Measurements from ENCODE around the gene HSD17B4. TPM values are rescaled to one million over a fixed set of nuclear protein-coding genes. Genes with fewer than 3 reads are reported as not detected.
A peak's percentile ranks its signal among the peaks of the same experiment; 100 is the strongest.
"Not testable (repeated sequence)": the region's sequence is repeated elsewhere in the genome, so short reads cannot be mapped to it uniquely, and the experiment has no call there.

HSD17B4 gene
- total RNA-seq, 2 donors from 2014 or later: 168 to 174 TPM

- not testable (repeated sequence) for H3K4me3 ChIP-seq; H3K9me3 ChIP-seq; H3K27ac ChIP-seq; H3K36me3 ChIP-seq; ATAC-seq (ENCODE audit: insufficient number of reproducible peaks, low FRiP score, low read depth); H3K4me1 ChIP-seq (ENCODE audit: control insufficient read depth in 1 of 2, low read depth in 2 of 2); H3K27me3 ChIP-seq (replicated peaks; ENCODE audit: insufficient read depth); DNase-seq (ENCODE audit: low spot score)
Observed at GRCh38 chr5:119432674-119433237, 19.5 kb upstream of the HSD17B4 start.

- no peaks in the 10 kb centered on the region for H3K27me3 ChIP-seq (replicated peaks; ENCODE audit: insufficient read depth)
- no peak overlapping the region for H3K4me3 ChIP-seq
- H3K27ac ChIP-seq: no peak overlapping the region
- DNase-seq (ENCODE audit: low spot score): no peak
- H3K4me1 ChIP-seq (ENCODE audit: control insufficient read depth in 1 of 2, low read depth in 2 of 2): no peaks in the 10 kb centered on the region
- no peaks in the 10 kb centered on the region for H3K36me3 ChIP-seq
- H3K9me3 ChIP-seq: no peaks in the 10 kb centered on the region
- peak; percentile 15 for TF ChIP-seq CTCF (IDR thresholded peaks at IDR 0.05)
- no peak for ATAC-seq (ENCODE audit: insufficient number of reproducible peaks, low FRiP score, low read depth)
Observed at GRCh38 chr5:119435436-119436132, 16.7 kb upstream of the HSD17B4 start.

- not testable (repeated sequence) for DNase-seq (ENCODE audit: low spot score); ATAC-seq (ENCODE audit: insufficient number of reproducible peaks, low FRiP score, low read depth)
Observed at GRCh38 chr5:119437785-119438586, 14.3 kb upstream of the HSD17B4 start.

GRCh38 chr5:119438587-119438917 lies 13.7 kb upstream of the HSD17B4 start:
- not testable (repeated sequence) for H3K9me3 ChIP-seq; H3K27ac ChIP-seq; DNase-seq (ENCODE audit: low spot score); H3K36me3 ChIP-seq; H3K4me1 ChIP-seq (ENCODE audit: control insufficient read depth in 1 of 2, low read depth in 2 of 2); H3K27me3 ChIP-seq (replicated peaks; ENCODE audit: insufficient read depth); ATAC-seq (ENCODE audit: insufficient number of reproducible peaks, low FRiP score, low read depth); H3K4me3 ChIP-seq

More at GRCh38 chr5:119437785-119438586, 14.3 kb upstream of the HSD17B4 start:
- H3K36me3 ChIP-seq; H3K9me3 ChIP-seq; H3K27me3 ChIP-seq (replicated peaks; ENCODE audit: insufficient read depth); H3K27ac ChIP-seq; H3K4me3 ChIP-seq; H3K4me1 ChIP-seq (ENCODE audit: control insufficient read depth in 1 of 2, low read depth in 2 of 2): not testable (repeated sequence)

GRCh38 chr5:119439140-119439631 lies 13.1 kb upstream of the HSD17B4 start:
- no peak for ATAC-seq (ENCODE audit: insufficient number of reproducible peaks, low FRiP score, low read depth)
- no peaks in the 10 kb centered on the region for H3K9me3 ChIP-seq
- peak overlapping the region; percentile 13 for H3K4me3 ChIP-seq
- H3K27me3 ChIP-seq (replicated peaks; ENCODE audit: insufficient read depth): no peaks in the 10 kb centered on the region
- no peak overlapping the region for H3K27ac ChIP-seq
- H3K36me3 ChIP-seq: no peaks in the 10 kb centered on the region
- H3K4me1 ChIP-seq (ENCODE audit: control insufficient read depth in 1 of 2, low read depth in 2 of 2): no peaks in the 10 kb centered on the region
- DNase-seq (ENCODE audit: low spot score): no peak
- no peak for TF ChIP-seq CTCF (IDR thresholded peaks at IDR 0.05)

- not testable (repeated sequence) for H3K27me3 ChIP-seq (replicated peaks; ENCODE audit: insufficient read depth); H3K4me3 ChIP-seq; ATAC-seq (ENCODE audit: insufficient number of reproducible peaks, low FRiP score, low read depth); DNase-seq (ENCODE audit: low spot score); H3K4me1 ChIP-seq (ENCODE audit: control insufficient read depth in 1 of 2, low read depth in 2 of 2); H3K9me3 ChIP-seq; H3K27ac ChIP-seq; H3K36me3 ChIP-seq
Observed at GRCh38 chr5:119439632-119440031, 12.7 kb upstream of the HSD17B4 start.

GRCh38 chr5:119444643-119445042 lies 7.7 kb upstream of the HSD17B4 start:
- ATAC-seq (ENCODE audit: insufficient number of reproducible peaks, low FRiP score, low read depth); H3K4me1 ChIP-seq (ENCODE audit: control insufficient read depth in 1 of 2, low read depth in 2 of 2); DNase-seq (ENCODE audit: low spot score); H3K4me3 ChIP-seq; H3K27me3 ChIP-seq (replicated peaks; ENCODE audit: insufficient read depth); H3K36me3 ChIP-seq; H3K27ac ChIP-seq; H3K9me3 ChIP-seq: not testable (repeated sequence)

Measured in thoracic aorta (tissue), 2 donors.